Activated B cell treated with CpG ODN at 0.5 μM for 24 hours (primary cell): ENCODE results near the gene ADAMTS20. TPM values are rescaled to one million over a fixed set of nuclear protein-coding genes. Genes with fewer than 3 reads are reported as not detected.
"Not testable (repeated sequence)": the region's sequence is repeated elsewhere in the genome, so short reads cannot be mapped to it uniquely, and the experiment has no call there.

Experiments
- ATAC-seq: fragments of 200-7000 bp; cut with Tn5 transposase; one replicate; pipeline ENCODE4 v1.10.0; 2021; ENCODE audit warnings: low read depth, mild to moderate bottlenecking, moderate library complexity
- CTCF ChIA-PET: fragments of 350-600 bp; sonication (Branson Sonifier 250); formaldehyde crosslinking; loops from one replicate; lab custom pipeline; 2021; ENCODE audit warnings: antibody characterized with exemption; lab: Charles Lee
- POLR2A ChIA-PET: fragments of 350-600 bp; sonication (Branson Sonifier 250); formaldehyde crosslinking; loops from one replicate; lab custom pipeline; 2021; ENCODE audit warnings: antibody characterized with exemption; lab: Charles Lee
- DNase-seq: peaks from one replicate; pipeline ENCODE4 v3.0.0; 2022
- H3K27ac Mint-ChIP-seq: one replicate; pipeline ENCODE4 v1.8.0; 2020; ENCODE audit warnings: mixed read lengths
- H3K27me3 Mint-ChIP-seq: one replicate; pipeline ENCODE4 v1.8.0; 2021; ENCODE audit warnings: mixed read lengths
- H3K36me3 Mint-ChIP-seq: one replicate; pipeline ENCODE4 v1.8.0; 2021; ENCODE audit warnings: low read depth, mixed read lengths
- H3K4me1 Mint-ChIP-seq: one replicate; pipeline ENCODE4 v1.8.0; 2021; ENCODE audit warnings: mixed read lengths
- H3K4me3 Mint-ChIP-seq: one replicate; pipeline ENCODE4 v1.8.0; 2020; ENCODE audit warnings: mild to moderate bottlenecking, mixed read lengths
- H3K9me3 Mint-ChIP-seq: one replicate; pipeline ENCODE4 v1.8.0; 2020; ENCODE audit warnings: mixed read lengths
- CTCF ChIP-seq: fragments of 200-600 bp; IDR thresholded peaks from one replicate; pipeline ENCODE4 v1.8.0; 2022; ENCODE audit warnings: antibody characterized with exemption, mild to moderate bottlenecking
- intact Hi-C: fragments of 100-400 bp; cut with micrococcal nuclease; formaldehyde crosslinking; loops from one replicate; pipeline ENCODE4 v1.15.1; 2024
- total RNA-seq: library from RNA; stranded (reverse); gene quantifications from 2 replicates; pipeline ENCODE4 v1.2.3, GENCODE V29; 2022

The ADAMTS20 gene
- total RNA-seq, 1 donor from 2014 or later, result not detected

GRCh38 chr12:43544703-43545102 is 7.3 kb downstream of the ADAMTS20 start:
- H3K4me1 Mint-ChIP-seq, result no peaks in the 10 kb centered on the region
- H3K36me3 Mint-ChIP-seq, result no peaks in the 10 kb centered on the region
- no peak overlapping the region for H3K27ac Mint-ChIP-seq
- intact Hi-C loops, result no loop called here
- ATAC-seq (no peak), DNase-seq (no peak)
- no peak overlapping the region for H3K4me3 Mint-ChIP-seq
- no peaks in the 10 kb centered on the region for H3K9me3 Mint-ChIP-seq
- ChIA-PET POLR2A (no interaction called here), CTCF (no interaction called here)
- H3K27me3 Mint-ChIP-seq, result no peaks in the 10 kb centered on the region
- TF ChIP-seq CTCF, result no peak

GRCh38 chr12:43540470-43540869 is 11.5 kb downstream of the ADAMTS20 start:
- H3K9me3 Mint-ChIP-seq, result peaks cover 9% of the 10 kb centered on the region
- no peaks in the 10 kb centered on the region for H3K27me3 Mint-ChIP-seq
- ATAC-seq (no peak), DNase-seq (no peak)
- POLR2A ChIA-PET, result no interaction called here
- no peaks in the 10 kb centered on the region for H3K36me3 Mint-ChIP-seq
- no peak overlapping the region for H3K27ac Mint-ChIP-seq
- no peaks in the 10 kb centered on the region for H3K4me1 Mint-ChIP-seq
- CTCF ChIA-PET, result no interaction called here
- TF ChIP-seq CTCF, result no peak
- intact Hi-C loops, result no loop called here
- no peak overlapping the region for H3K4me3 Mint-ChIP-seq

GRCh38 chr12:43537675-43538074 is 14.3 kb downstream of the ADAMTS20 start:
- H3K27me3 Mint-ChIP-seq, H3K27ac Mint-ChIP-seq: not testable (repeated sequence)

GRCh38 chr12:43516045-43516444 is 36.0 kb downstream of the ADAMTS20 start:
- no peak for ATAC-seq
- H3K27ac Mint-ChIP-seq, result no peak overlapping the region

More at GRCh38 chr12:43537675-43538074, 14.3 kb downstream of the ADAMTS20 start:
- DNase-seq, CTCF ChIA-PET, H3K4me3 Mint-ChIP-seq, H3K9me3 Mint-ChIP-seq, intact Hi-C loops, H3K36me3 Mint-ChIP-seq, ATAC-seq, H3K4me1 Mint-ChIP-seq, POLR2A ChIA-PET: not testable (repeated sequence)

GRCh38 chr12:43501703-43502102 is 50.3 kb downstream of the ADAMTS20 start:
- Mint-ChIP-seq H3K9me3 (no peaks in the 10 kb centered on the region), H3K27ac (no peak overlapping the region), H3K4me3 (no peak overlapping the region), H3K27me3 (no peaks in the 10 kb centered on the region), H3K36me3 (no peaks in the 10 kb centered on the region), H3K4me1 (no peaks in the 10 kb centered on the region)
- ChIA-PET POLR2A (no interaction called here), CTCF (no interaction called here)
- ATAC-seq (no peak), DNase-seq (no peak)
- intact Hi-C loops, result no loop called here
- no peak for TF ChIP-seq CTCF

More at GRCh38 chr12:43516045-43516444, 36.0 kb downstream of the ADAMTS20 start:
- ChIA-PET CTCF (no interaction called here), POLR2A (no interaction called here)
- TF ChIP-seq CTCF, result no peak
- H3K9me3 Mint-ChIP-seq, result no peaks in the 10 kb centered on the region
- DNase-seq, result no peak
- no peak overlapping the region for H3K4me3 Mint-ChIP-seq
- H3K36me3 Mint-ChIP-seq, result no peaks in the 10 kb centered on the region
- no peaks in the 10 kb centered on the region for H3K27me3 Mint-ChIP-seq
- intact Hi-C loops, result no loop called here
- H3K4me1 Mint-ChIP-seq, result no peaks in the 10 kb centered on the region

GRCh38 chr12:43493261-43493797 is 58.7 kb downstream of the ADAMTS20 start:
- intact Hi-C loops, result no loop called here
- no peaks in the 10 kb centered on the region for H3K9me3 Mint-ChIP-seq
- ChIA-PET POLR2A (no interaction called here), CTCF (no interaction called here)
- H3K4me1 Mint-ChIP-seq, result no peaks in the 10 kb centered on the region
- H3K27me3 Mint-ChIP-seq, result no peaks in the 10 kb centered on the region
- H3K36me3 Mint-ChIP-seq, result no peaks in the 10 kb centered on the region
- no peak for DNase-seq
- no peak overlapping the region for H3K4me3 Mint-ChIP-seq
- no peak overlapping the region for H3K27ac Mint-ChIP-seq
- no peak for ATAC-seq
- no peak for TF ChIP-seq CTCF
